Nephron (organoid): ENCODE data around the gene TYK2.
"Not testable (repeated sequence)": the region's sequence is repeated elsewhere in the genome, so short reads cannot be mapped to it uniquely, and the experiment has no call there.

ENCODE experiments used
- H3K27ac Mint-ChIP-seq, 3 experiments: 2 replicates each; pipeline ENCODE4 v1.8.0; 2020; ENCODE audit warnings: mixed read lengths in 3 of 3, mild to moderate bottlenecking in 2 of 3, moderate library complexity in 1 of 3
- H3K27me3 Mint-ChIP-seq: 2 replicates; pipeline ENCODE4 v1.8.0; 2021; ENCODE audit warnings: low read depth, mild to moderate bottlenecking, moderate library complexity, mixed read lengths
- H3K36me3 Mint-ChIP-seq: 2 replicates; pipeline ENCODE4 v1.8.0; 2020; ENCODE audit warnings: low read depth, mixed read lengths
- H3K4me1 Mint-ChIP-seq: 2 replicates; pipeline ENCODE4 v1.8.0; 2020; ENCODE audit warnings: mixed read lengths
- H3K4me3 Mint-ChIP-seq, 3 experiments: 2 replicates each; pipeline ENCODE4 v1.8.0; 2020; ENCODE audit warnings: mild to moderate bottlenecking in 3 of 3, mixed read lengths in 3 of 3, moderate library complexity in 2 of 3
- H3K9me3 Mint-ChIP-seq: 2 replicates; pipeline ENCODE4 v1.8.0; 2020; ENCODE audit warnings: mixed read lengths
- CTCF ChIP-seq, 3 experiments: fragments of 200-600 bp; sonication (generic); IDR thresholded peaks; one replicate each; pipeline ENCODE4 v1.5.0; 2021; ENCODE audit warnings: antibody characterized with exemption in 3 of 3; ENCODE audit not compliant: unreplicated experiment in 3 of 3

Gene TYK2

DNA sequence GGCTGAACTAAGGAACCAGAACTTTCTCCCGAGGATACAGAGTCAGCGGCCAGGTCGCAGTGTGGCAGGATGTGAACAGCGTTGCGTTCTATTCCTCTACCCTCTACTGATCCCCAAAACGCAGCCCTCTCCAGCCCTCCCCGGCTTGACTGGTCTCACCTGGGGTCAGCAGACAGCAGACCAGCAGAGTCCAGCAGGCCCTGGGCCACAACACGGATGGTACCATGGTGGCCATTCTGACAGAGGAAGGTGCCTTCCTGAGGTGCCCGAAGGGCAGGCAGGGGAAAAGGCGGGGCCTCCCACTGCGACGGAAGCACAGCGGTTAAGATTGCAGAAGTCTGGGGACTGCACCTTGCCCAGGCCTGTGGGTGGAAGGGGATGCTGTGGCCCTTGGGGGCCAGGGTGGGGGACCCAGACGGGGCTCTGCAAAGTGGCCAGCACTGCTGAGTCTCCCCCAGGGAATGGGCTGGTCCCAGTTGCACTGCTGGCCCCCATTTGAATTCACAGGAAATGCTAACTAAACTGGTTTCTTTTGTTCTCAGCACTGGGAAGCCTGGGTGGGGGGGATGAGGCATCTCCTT is 40.9 kb downstream of the TYK2 start, which contains the start of gene ICAM3:
Gene ICAM3 (minus strand): TSS at position 245 of the 581 bp plus-strand sequence. CDS start 10 bp downstream, at position 235.
- Mint-ChIP-seq H3K36me3 (no peaks in the 10 kb centered on the region), H3K4me3 (no peak within 1 kb of the TSS), H3K27me3 (peaks cover 8% of the 10 kb centered on the region), H3K27ac (no peak within 1 kb of the TSS), H3K9me3 (no peaks in the 10 kb centered on the region), H3K4me1 (peaks cover 5% of the 10 kb centered on the region)
- TF ChIP-seq CTCF (IDR thresholded peaks at IDR 0.05; ENCODE audit: unreplicated experiment in 3 of 3) = no peak

DNA sequence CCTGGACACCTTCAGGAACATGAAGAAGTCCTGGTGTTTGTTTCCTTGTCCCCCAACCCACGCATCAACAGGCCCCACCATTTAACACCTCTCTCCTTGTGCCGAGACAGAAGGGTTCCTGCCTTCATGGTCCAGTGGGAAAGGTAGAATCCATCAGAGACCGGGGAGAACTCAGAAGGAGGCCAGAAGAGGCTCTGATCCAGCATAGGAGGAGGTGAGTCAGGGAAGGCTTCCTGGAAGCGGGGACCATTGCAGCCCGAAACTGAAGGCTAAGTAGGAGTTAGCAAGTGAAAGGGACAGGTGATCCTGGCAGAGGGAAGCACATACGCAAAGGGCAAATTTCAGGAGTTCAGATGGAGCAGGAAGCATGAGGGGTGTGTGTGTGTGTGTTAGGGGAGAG is 41.4 kb downstream of the TYK2 start:
- Mint-ChIP-seq H3K27ac (no peak overlapping the region), H3K4me1 (peaks cover 10% of the 10 kb centered on the region), H3K36me3 (no peaks in the 10 kb centered on the region), H3K9me3 (no peaks in the 10 kb centered on the region), H3K27me3 (peaks cover 8% of the 10 kb centered on the region), H3K4me3 (no peak overlapping the region)
- no peak for TF ChIP-seq CTCF (IDR thresholded peaks at IDR 0.05; ENCODE audit: unreplicated experiment in 3 of 3)

GRCh38 chr19:10336725-10337124 is 43.6 kb downstream of the TYK2 start:
- H3K4me1 Mint-ChIP-seq = peaks cover 25% of the 10 kb centered on the region
- not testable (repeated sequence) for H3K9me3 Mint-ChIP-seq, H3K27ac Mint-ChIP-seq, H3K4me3 Mint-ChIP-seq, H3K36me3 Mint-ChIP-seq, H3K27me3 Mint-ChIP-seq

- H3K27me3 Mint-ChIP-seq = peaks cover 8% of the 10 kb centered on the region
Observed at GRCh38 chr19:10335352-10335985, 44.9 kb downstream of the TYK2 start.

DNA sequence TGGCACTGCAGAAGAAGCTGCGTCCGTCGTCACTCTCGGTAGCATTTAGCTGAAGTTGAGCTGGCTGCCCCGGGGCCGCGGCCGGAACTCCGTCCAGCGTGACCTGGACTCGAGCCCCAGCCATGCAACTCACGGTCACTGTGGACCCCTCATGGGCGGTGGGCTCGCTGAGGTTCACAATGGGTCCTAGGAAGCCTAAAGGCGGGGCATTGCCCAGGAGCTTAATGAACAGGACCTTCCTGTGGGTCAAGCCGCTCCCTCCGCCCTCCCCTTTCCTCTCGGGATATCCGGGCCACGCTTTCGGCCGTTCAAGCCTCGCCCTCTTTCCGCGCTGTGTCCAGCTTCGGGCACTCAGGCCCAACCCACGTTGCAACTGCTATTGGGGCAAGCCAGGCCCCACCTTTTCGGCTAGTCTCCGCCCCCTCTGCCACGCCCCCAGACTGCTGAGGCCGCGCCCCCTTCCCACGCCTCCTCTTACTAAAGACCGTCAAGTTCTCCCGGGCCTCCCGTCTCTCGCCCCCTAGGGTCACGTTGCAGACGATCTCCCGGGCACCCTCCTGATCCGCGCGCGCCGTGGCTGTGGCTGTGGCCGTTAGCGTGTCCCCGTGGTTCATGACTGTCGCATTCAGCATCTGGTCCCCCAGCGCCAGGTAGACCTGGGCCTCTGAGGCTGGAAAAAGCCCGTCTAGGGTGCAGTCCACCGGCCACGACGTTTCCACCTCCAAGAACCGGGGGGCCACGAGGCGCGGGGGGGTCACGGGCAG is 45.6 kb downstream of the TYK2 start:
- H3K4me3 Mint-ChIP-seq = peak overlapping the region; percentile 95 to 99 (median 97)
- peaks cover 8% of the 10 kb centered on the region for H3K27me3 Mint-ChIP-seq
- H3K9me3 Mint-ChIP-seq = no peaks in the 10 kb centered on the region
- TF ChIP-seq CTCF (IDR thresholded peaks at IDR 0.05; ENCODE audit: unreplicated experiment in 3 of 3) = no peak
- H3K27ac Mint-ChIP-seq = peak overlapping the region in 2 of 3 experiments; percentile 79 to 88
- H3K4me1 Mint-ChIP-seq = peaks cover 25% of the 10 kb centered on the region
- H3K36me3 Mint-ChIP-seq = peaks cover 8% of the 10 kb centered on the region

More at GRCh38 chr19:10335352-10335985, 44.9 kb downstream of the TYK2 start:
- Mint-ChIP-seq H3K4me3 (peak overlapping the region in 2 of 3 experiments; percentile 95 to 97), H3K27ac (no peak overlapping the region), H3K4me1 (peaks cover 25% of the 10 kb centered on the region), H3K9me3 (no peaks in the 10 kb centered on the region), H3K36me3 (peaks cover 3% of the 10 kb centered on the region)
- no peak for TF ChIP-seq CTCF (IDR thresholded peaks at IDR 0.05; ENCODE audit: unreplicated experiment in 3 of 3)
